Sigmoid colon (tissue), 4 donors: Measurements from ENCODE around the gene GJC3.
"Not testable (repeated sequence)": the region's sequence is repeated elsewhere in the genome, so short reads cannot be mapped to it uniquely, and the experiment has no call there.

Experiments used
- CTCF ChIP-seq, 4 experiments: fragments of 450-650 bp in 3 of 4; fragments of 200-600 bp in 1 of 4; IDR thresholded peaks; one replicate each; pipeline ENCODE4 v1.5.1; 2016 to 2019; ENCODE audit warnings: antibody characterized with exemption in 4 of 4, mild to moderate bottlenecking in 3 of 4, moderate library complexity in 2 of 4
- EP300 ChIP-seq, 4 donors: sonication (generic); formaldehyde crosslinking; IDR thresholded peaks; one replicate each; pipeline ENCODE4 v1.6.1; 2017; ENCODE audit warnings: antibody characterized with exemption in 4 of 4
- POLR2A ChIP-seq, 2 donors: fragments of 450-650 bp; IDR thresholded peaks; one replicate each; pipeline ENCODE4 v1.6.1; 2016; ENCODE audit warnings: antibody characterized with exemption in 2 of 2, mild to moderate bottlenecking in 2 of 2, moderate library complexity in 2 of 2
- POLR2AphosphoS5 ChIP-seq, 4 donors: sonication (generic); formaldehyde crosslinking; IDR thresholded peaks; one replicate each; pipeline ENCODE4 v1.6.1; 2017; ENCODE audit warnings: antibody characterized with exemption in 4 of 4

- not testable (repeated sequence) for TF ChIP-seq POLR2A, CTCF, EP300, POLR2AphosphoS5 (IDR thresholded peaks at IDR 0.05)
Observed at GRCh38 chr7:99935009-99935408, 5.6 kb upstream of the GJC3 start.
